SHP77 (cell line): Measurements from ENCODE around the gene CELA2B.

Experiments used
- DNase-seq, 2 experiments: peaks; one replicate each; lab custom pipeline; 2025; lab: John Stamatoyannopoulos, UW

CELA2B gene

GRCh38 chr1:15526021-15526489 lies 50.2 kb downstream of the CELA2B start:
- no peak for DNase-seq

GRCh38 chr1:15526490-15527339 lies 50.8 kb downstream of the CELA2B start, which contains the start of gene DNAJC16:
DNAJC16 (plus strand) TSS chr1:15526848; CDS start chr1:15529106, 2,258 bp downstream.
- peak; percentile 100 for DNase-seq

- no peak for DNase-seq
These were observed 55.1 kb downstream of the CELA2B start for GRCh38 chr1:15531003-15531402.

GRCh38 chr1:15531682-15532081 lies 55.8 kb downstream of the CELA2B start:
- DNase-seq = no peak

GRCh38 chr1:15538771-15539170 lies 62.9 kb downstream of the CELA2B start:
- no peak for DNase-seq

GRCh38 chr1:15540186-15540585 lies 64.3 kb downstream of the CELA2B start:
- no peak for DNase-seq
